Panc1 (cell line): ENCODE data around the gene IGSF9. TPM values are rescaled to one million over a fixed set of nuclear protein-coding genes. Genes with fewer than 3 reads are reported as not detected.
A peak's percentile ranks its signal among the peaks of the same experiment; 100 is the strongest.

Source experiments
- ATAC-seq: fragments of 200-7000 bp; cut with Tn5 transposase; 2 replicates; pipeline ENCODE4 v1.9.1; 2020; ENCODE audit warnings: mild to moderate bottlenecking, moderate library complexity
- BruUV-seq: library from RNA; stranded (reverse); fragments of 400-500 nt; replicated peaks from 2 replicates; lab custom pipeline; 2021; lab: Mats Ljungman, UMichigan
- CTCF ChIA-PET: fragments of 300-600 bp; sonication (Branson Sonifier 250); formaldehyde crosslinking; loops from one replicate; lab custom pipeline; 2022; ENCODE audit warnings: antibody characterized with exemption; lab: Charles Lee
- POLR2A ChIA-PET: fragments of 300-600 bp; sonication (Branson Sonifier 250); formaldehyde crosslinking; loops from one replicate; lab custom pipeline; 2022; ENCODE audit warnings: antibody characterized with exemption; lab: Charles Lee
- DNase-seq: peaks from one replicate; pipeline ENCODE4 v3.0.0-alpha.2; 2010; ENCODE audit warnings: low read depth, low spot score
- H3K27ac ChIP-seq: 2 replicates; pipeline ENCODE4 v1.5.1; 2011; ENCODE audit warnings: mild to moderate bottlenecking, low read length, inconsistent platforms
- H3K27me3 ChIP-seq: fragments of 200-500 bp; sonication (Bioruptor generic); 2 replicates; pipeline ENCODE4 v1.6.0; 2014; ENCODE audit warnings: low read length, inconsistent platforms; ENCODE audit not compliant: control insufficient read depth, insufficient read depth
- H3K36me3 ChIP-seq: fragments of 200-500 bp; sonication (Bioruptor generic); 2 replicates; pipeline ENCODE4 v1.5.1; 2014; ENCODE audit warnings: inconsistent platforms, mild to moderate bottlenecking, low read length, moderate library complexity; ENCODE audit not compliant: control insufficient read depth, insufficient read depth
- H3K4me1 ChIP-seq: 2 replicates; pipeline ENCODE4 v1.5.1; 2011; ENCODE audit warnings: inconsistent platforms, mild to moderate bottlenecking, low read length, moderate library complexity; ENCODE audit not compliant: control insufficient read depth, insufficient read depth
- H3K4me3 ChIP-seq, 2 experiments: 2 replicates each; pipeline ENCODE4 v1.5.1; 2011 to 2012; ENCODE audit warnings: low read depth in 2 of 2, low read length in 2 of 2, mild to moderate bottlenecking in 2 of 2, inconsistent platforms in 1 of 2, moderate library complexity in 1 of 2
- H3K9me3 ChIP-seq: fragments of 200-500 bp; sonication (Bioruptor generic); 2 replicates; pipeline ENCODE4 v1.5.1; 2014; ENCODE audit warnings: low read depth, mild to moderate bottlenecking, inconsistent platforms, low read length, moderate library complexity; ENCODE audit not compliant: control insufficient read depth, insufficient read depth
- POLR2AphosphoS5 ChIP-seq: IDR thresholded peaks from 2 replicates; pipeline ENCODE4 v1.6.1; 2012; ENCODE audit warnings: mild to moderate bottlenecking, low read depth, low read length, moderate library complexity
- SIN3A ChIP-seq: IDR thresholded peaks from 2 replicates; pipeline ENCODE4 v1.6.1; 2012; ENCODE audit warnings: low read depth, mild to moderate bottlenecking, low read length, moderate library complexity, borderline replicate concordance; ENCODE audit not compliant: insufficient read depth
- TCF7L2 ChIP-seq: IDR thresholded peaks from 2 replicates; pipeline ENCODE4 v1.6.1; 2011; ENCODE audit warnings: mild to moderate bottlenecking, low read depth, low read length, inconsistent platforms
- in situ Hi-C: cut with HindIII; loops from 2 replicates; pipeline ENCODE4 v1.10.0; 2016; ENCODE audit warnings: low sequenced_read_pairs, low pct_unique_long_range_greater_than_20kb
- intact Hi-C: fragments of 100-400 bp; cut with micrococcal nuclease; formaldehyde crosslinking; loops from one replicate; pipeline ENCODE4 v1.10.0; 2022; ENCODE audit not compliant: unreplicated experiment
- total RNA-seq: library from RNA; stranded (reverse); gene quantifications from one replicate; pipeline ENCODE4 v1.2.1, GENCODE V29; 2021; ENCODE audit not compliant: unreplicated experiment
- TF ChIP-seq, protein P1 (sequence below), 2 experiments: IDR thresholded peaks; 2 replicates each; pipeline ENCODE4 v1.6.1; 2011 to 2012; ENCODE audit warnings: low read depth in 2 of 2, control low read depth in 1 of 2, low read length in 1 of 2, mild to moderate bottlenecking in 1 of 2, moderate library complexity in 1 of 2; ENCODE audit not compliant: insufficient read depth in 1 of 2
- TF ChIP-seq, protein P2 (sequence below): fragments of 450-650 bp; IDR thresholded peaks from 2 replicates; pipeline ENCODE4 v1.5.1; 2017; ENCODE audit warnings: mild to moderate bottlenecking

The IGSF9 gene
- total RNA-seq, 1 experiment from 2014 or later, result 0.51 TPM

DNA sequence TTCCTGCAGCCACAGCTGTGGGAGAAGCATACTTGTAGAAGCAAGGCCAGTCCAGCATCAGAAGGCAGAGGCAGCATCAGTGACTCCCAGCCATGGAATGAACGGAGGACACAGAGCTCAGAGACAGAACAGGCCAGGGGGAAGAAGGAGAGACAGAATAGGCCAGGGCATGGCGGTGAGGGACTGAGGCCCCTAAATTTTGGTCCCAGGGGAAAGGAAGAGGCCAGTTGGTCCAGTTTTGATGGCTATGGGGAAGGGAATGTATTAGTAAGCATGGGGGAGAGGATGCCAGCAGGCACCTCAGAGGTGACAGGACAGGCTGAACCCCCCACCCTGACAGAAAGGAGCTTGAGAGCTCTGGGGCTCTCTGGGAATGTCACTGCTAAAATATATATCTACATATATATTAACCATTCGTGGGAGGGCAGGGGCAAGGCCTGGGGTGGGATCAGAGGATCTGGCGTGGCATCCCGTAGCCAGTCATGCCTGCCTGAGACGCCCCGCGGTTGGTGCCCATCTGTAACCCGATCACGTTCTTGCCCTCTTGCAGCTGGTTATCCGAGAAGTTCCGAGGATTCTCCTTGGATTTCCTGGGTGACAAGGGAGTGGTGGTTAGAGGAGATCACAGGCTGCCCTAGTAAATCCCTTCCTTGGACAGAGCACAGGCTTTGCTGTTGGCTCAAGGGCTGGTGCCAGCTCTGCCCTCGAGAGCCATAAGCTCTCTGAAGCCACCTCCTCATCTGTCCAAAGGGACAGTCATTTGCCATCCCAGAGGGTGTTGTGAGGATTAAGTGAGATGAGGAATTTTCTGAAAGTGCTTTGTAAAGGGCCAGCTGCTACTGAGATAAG, 26.8 kb downstream of the IGSF9 start:
- ChIA-PET POLR2A (interaction anchor here (0.6 kb wide), 1 partner anchor 412 kb away, joined by 3 read pairs; no protein-coding TSS in a partner anchor), CTCF (no interaction called here)
- ATAC-seq (no peak), DNase-seq (no peak)
- intact Hi-C loops (no loop called here), in situ Hi-C loops (no loop called here)
- peak overlapping the region; percentile 71 for H3K27ac ChIP-seq
- 0 out of 2 replicates have a peak, but pooled peaks cover 5% of the 10 kb centered on the region for H3K36me3 ChIP-seq
- TF ChIP-seq, protein P1, sequence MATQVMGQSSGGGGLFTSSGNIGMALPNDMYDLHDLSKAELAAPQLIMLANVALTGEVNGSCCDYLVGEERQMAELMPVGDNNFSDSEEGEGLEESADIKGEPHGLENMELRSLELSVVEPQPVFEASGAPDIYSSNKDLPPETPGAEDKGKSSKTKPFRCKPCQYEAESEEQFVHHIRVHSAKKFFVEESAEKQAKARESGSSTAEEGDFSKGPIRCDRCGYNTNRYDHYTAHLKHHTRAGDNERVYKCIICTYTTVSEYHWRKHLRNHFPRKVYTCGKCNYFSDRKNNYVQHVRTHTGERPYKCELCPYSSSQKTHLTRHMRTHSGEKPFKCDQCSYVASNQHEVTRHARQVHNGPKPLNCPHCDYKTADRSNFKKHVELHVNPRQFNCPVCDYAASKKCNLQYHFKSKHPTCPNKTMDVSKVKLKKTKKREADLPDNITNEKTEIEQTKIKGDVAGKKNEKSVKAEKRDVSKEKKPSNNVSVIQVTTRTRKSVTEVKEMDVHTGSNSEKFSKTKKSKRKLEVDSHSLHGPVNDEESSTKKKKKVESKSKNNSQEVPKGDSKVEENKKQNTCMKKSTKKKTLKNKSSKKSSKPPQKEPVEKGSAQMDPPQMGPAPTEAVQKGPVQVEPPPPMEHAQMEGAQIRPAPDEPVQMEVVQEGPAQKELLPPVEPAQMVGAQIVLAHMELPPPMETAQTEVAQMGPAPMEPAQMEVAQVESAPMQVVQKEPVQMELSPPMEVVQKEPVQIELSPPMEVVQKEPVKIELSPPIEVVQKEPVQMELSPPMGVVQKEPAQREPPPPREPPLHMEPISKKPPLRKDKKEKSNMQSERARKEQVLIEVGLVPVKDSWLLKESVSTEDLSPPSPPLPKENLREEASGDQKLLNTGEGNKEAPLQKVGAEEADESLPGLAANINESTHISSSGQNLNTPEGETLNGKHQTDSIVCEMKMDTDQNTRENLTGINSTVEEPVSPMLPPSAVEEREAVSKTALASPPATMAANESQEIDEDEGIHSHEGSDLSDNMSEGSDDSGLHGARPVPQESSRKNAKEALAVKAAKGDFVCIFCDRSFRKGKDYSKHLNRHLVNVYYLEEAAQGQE (IDR thresholded peaks at IDR 0.05; ENCODE audit: insufficient read depth in 1 of 2, low read depth in 2 of 2, low read length in 1 of 2), result no peak
- TF ChIP-seq POLR2AphosphoS5 (no peak), TCF7L2 (no peak), SIN3A (no peak)
- TF ChIP-seq, protein P2, sequence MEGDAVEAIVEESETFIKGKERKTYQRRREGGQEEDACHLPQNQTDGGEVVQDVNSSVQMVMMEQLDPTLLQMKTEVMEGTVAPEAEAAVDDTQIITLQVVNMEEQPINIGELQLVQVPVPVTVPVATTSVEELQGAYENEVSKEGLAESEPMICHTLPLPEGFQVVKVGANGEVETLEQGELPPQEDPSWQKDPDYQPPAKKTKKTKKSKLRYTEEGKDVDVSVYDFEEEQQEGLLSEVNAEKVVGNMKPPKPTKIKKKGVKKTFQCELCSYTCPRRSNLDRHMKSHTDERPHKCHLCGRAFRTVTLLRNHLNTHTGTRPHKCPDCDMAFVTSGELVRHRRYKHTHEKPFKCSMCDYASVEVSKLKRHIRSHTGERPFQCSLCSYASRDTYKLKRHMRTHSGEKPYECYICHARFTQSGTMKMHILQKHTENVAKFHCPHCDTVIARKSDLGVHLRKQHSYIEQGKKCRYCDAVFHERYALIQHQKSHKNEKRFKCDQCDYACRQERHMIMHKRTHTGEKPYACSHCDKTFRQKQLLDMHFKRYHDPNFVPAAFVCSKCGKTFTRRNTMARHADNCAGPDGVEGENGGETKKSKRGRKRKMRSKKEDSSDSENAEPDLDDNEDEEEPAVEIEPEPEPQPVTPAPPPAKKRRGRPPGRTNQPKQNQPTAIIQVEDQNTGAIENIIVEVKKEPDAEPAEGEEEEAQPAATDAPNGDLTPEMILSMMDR, result no peak
- H3K4me3 ChIP-seq, result no peak overlapping the region
- H3K9me3 ChIP-seq, result no peaks in the 10 kb centered on the region
- TSS peak; percentile 58 for BruUV-seq
- H3K27me3 ChIP-seq, result no peaks in the 10 kb centered on the region
- peaks cover 92% of the 10 kb centered on the region for H3K4me1 ChIP-seq

DNA sequence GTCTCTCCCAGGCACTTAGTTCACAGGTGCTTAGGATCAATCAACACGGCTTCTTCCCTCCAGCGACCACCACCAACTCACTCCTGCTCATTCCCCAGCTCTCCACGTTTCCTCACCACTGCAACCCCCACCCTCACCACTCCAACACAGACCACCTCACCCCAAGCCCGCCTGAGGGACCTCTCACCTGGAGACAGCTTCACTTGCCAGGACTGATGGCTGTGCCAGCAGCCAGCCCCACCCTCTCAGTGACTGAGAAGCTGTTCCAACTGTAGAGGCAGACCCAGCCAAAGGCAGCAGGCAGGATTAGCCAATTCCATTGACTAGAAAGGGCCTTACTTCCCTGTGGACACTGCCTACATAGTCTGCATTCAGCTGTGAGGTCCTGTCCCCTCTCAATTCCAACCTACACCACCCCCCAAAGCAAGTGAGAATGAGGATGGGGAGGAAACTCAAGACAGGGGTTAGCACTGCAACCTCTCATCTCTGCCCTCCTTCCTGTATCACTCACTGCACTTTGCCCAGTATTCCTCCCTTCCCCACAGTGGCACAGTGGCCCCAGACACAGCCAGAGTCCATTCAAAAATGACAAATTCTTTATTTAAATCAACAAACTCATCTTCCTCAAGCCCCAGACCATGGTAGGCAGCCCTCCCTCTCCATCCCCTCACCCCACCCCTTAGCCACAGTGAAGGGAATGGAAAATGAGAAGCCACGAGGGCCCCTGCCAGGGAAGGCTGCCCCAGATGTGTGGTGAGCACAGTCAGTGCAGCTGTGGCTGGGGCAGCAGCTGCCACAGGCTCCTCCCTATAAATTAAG, 27.7 kb downstream of the IGSF9 start:
- BruUV-seq, result no TSS peak
- intact Hi-C loops, result no loop called here
- in situ Hi-C loops, result no loop called here

More for the DNA sequence above, 27.7 kb downstream of the IGSF9 start:
- ATAC-seq, result no peak
- no peak for DNase-seq
- H3K27ac ChIP-seq, result peak overlapping the region; percentile 71
- TF ChIP-seq SIN3A (no peak), TCF7L2 (no peak), POLR2AphosphoS5 (no peak; the same call in none of the 2 replicates)
- TF ChIP-seq, protein P2, result no peak
- TF ChIP-seq, protein P1 (IDR thresholded peaks at IDR 0.05; ENCODE audit: insufficient read depth in 1 of 2, low read depth in 2 of 2, low read length in 1 of 2), result no peak
- H3K9me3 ChIP-seq, result no peaks in the 10 kb centered on the region
- H3K4me1 ChIP-seq, result peaks cover 85% of the 10 kb centered on the region
- ChIA-PET CTCF (no interaction called here), POLR2A (interaction anchor here (0.7 kb wide), 1 partner anchor 1215 kb away, joined by 3 read pairs; the partner anchor contains the start of gene DEDD)
- 0 out of 2 replicates have a peak, but pooled peaks cover 5% of the 10 kb centered on the region for H3K36me3 ChIP-seq
- H3K27me3 ChIP-seq, result no peaks in the 10 kb centered on the region
- H3K4me3 ChIP-seq, result no peak overlapping the region
